GM12878 (cell line): ENCODE results near the gene PACS2. TPM values are rescaled to one million over a fixed set of nuclear protein-coding genes. Genes with fewer than 3 reads are reported as not detected.

Experiments used
- ATAC-seq: fragments of 200-7000 bp; cut with Tn5 transposase; 3 replicates; pipeline ENCODE4 v1.9.1; 2020; ENCODE audit warnings: mild to moderate bottlenecking, moderate library complexity
- BruUV-seq: library from RNA; stranded (reverse); fragments of 400-500 nt; replicated peaks from 2 replicates; lab custom pipeline; 2021; lab: Mats Ljungman, UMichigan
- CTCF ChIA-PET: fragments of 300-600 bp; sonication (Branson Sonifier 250); formaldehyde crosslinking; extraction: SDS; loops from one replicate; lab custom pipeline; 2021; ENCODE audit warnings: inconsistent platforms; lab: Yijun Ruan, JAX
- POLR2A ChIA-PET: fragments of 350-600 bp; formaldehyde crosslinking; extraction: SDS; loops from one replicate; lab custom pipeline; 2021; ENCODE audit warnings: inconsistent platforms; lab: Charles Lee
- RAD21 ChIA-PET: fragments of 300-600 bp; sonication (Branson Sonifier 250); formaldehyde crosslinking; loops from one replicate; lab custom pipeline; 2023; ENCODE audit warnings: antibody characterized with exemption; ENCODE audit not compliant: unreplicated experiment; lab: Charles Lee
- SMC1A ChIA-PET: fragments of 300-600 bp; sonication (Branson Sonifier 250); formaldehyde crosslinking; loops from one replicate; lab custom pipeline; 2023; ENCODE audit not compliant: unreplicated experiment, uncharacterized antibody; lab: Charles Lee
- DNase-seq: peaks from one replicate; pipeline ENCODE4 v3.0.0-alpha.2; 2011; ENCODE audit warnings: low read depth, low spot score
- FAIRE-seq: peaks from 3 replicates; lab custom pipeline; 2011; peaks lifted over from hg19 to GRCh38; lab: Jason Lieb, UNC
- H2AFZ ChIP-seq: 2 replicates; pipeline ENCODE4 v1.6.0; 2011; ENCODE audit warnings: low read depth, low read length, control low read depth; ENCODE audit not compliant: control insufficient read depth
- H3K27ac ChIP-seq: 2 replicates; pipeline ENCODE4 v1.5.1; 2011; ENCODE audit warnings: control low read depth; ENCODE audit not compliant: control insufficient read depth, insufficient read depth
- H3K27me3 ChIP-seq, 2 experiments: replicated peaks in 1 of 2; 2 replicates each; pipeline versions ENCODE4 v1.6.0 to v1.6.1; 2011; ENCODE audit warnings: low read length in 1 of 2; ENCODE audit not compliant: control insufficient read depth in 2 of 2, insufficient read depth in 2 of 2
- H3K36me3 ChIP-seq, 2 experiments: 2 replicates each; pipeline ENCODE4 v1.5.1; 2011; ENCODE audit warnings: low read length in 1 of 2; ENCODE audit not compliant: control insufficient read depth in 2 of 2, insufficient read depth in 2 of 2
- H3K4me1 ChIP-seq: 2 replicates; pipeline ENCODE4 v1.6.1; 2011; ENCODE audit warnings: mild to moderate bottlenecking, low read length, moderate library complexity, mixed read lengths; ENCODE audit not compliant: control insufficient read depth, insufficient read depth
- H3K4me2 ChIP-seq: 2 replicates; pipeline ENCODE4 v1.6.0; 2011; ENCODE audit warnings: control low read depth; ENCODE audit not compliant: control insufficient read depth, insufficient read depth
- H3K4me3 ChIP-seq: fragments of 200-600 bp; sonication (generic); 2 replicates; pipeline ENCODE4 v1.5.1; 2016
- H3K79me2 ChIP-seq: 2 replicates; pipeline ENCODE4 v1.6.0; 2011; ENCODE audit warnings: low read length; ENCODE audit not compliant: control insufficient read depth, insufficient read depth
- H3K9ac ChIP-seq: 2 replicates; pipeline ENCODE4 v1.8.0; 2011; ENCODE audit warnings: low read length, control low read depth, mixed read lengths; ENCODE audit not compliant: control insufficient read depth, insufficient read depth
- H3K9me3 ChIP-seq: replicated peaks from 3 replicates; pipeline ENCODE4 v1.5.1; 2011; ENCODE audit warnings: mild to moderate bottlenecking, low read length; ENCODE audit not compliant: control insufficient read depth, insufficient read depth
- H4K20me1 ChIP-seq: 2 replicates; pipeline ENCODE4 v1.6.0; 2011; ENCODE audit not compliant: control insufficient read depth, insufficient read depth
- ASH2L ChIP-seq: fragments of 300-600, 200-600 bp; sonication (generic); IDR thresholded peaks from 2 replicates; pipeline ENCODE4 v1.6.1; 2017; ENCODE audit warnings: low read depth, mild to moderate bottlenecking, borderline replicate concordance
- BHLHE40 ChIP-seq, 2 experiments: fragments of 450-650 bp in 1 of 2; IDR thresholded peaks; 2 replicates each; pipeline ENCODE4 v1.6.1; 2011 to 2017; ENCODE audit warnings: low read depth in 2 of 2, borderline replicate concordance in 1 of 2, improper control_type of control experiment in 1 of 2, low read length in 1 of 2, mild to moderate bottlenecking in 1 of 2
- BMI1 ChIP-seq: fragments of 450-650 bp; IDR thresholded peaks from 2 replicates; pipeline ENCODE4 v1.6.1; 2016; ENCODE audit warnings: mild to moderate bottlenecking, moderate library complexity, borderline replicate concordance
- EED ChIP-seq: sonication (generic); IDR thresholded peaks from 2 replicates; pipeline ENCODE4 v1.6.1; 2016; ENCODE audit warnings: antibody characterized with exemption, low read depth
- ETV6 ChIP-seq, 2 experiments: fragments of 450-650 bp in 1 of 2; IDR thresholded peaks in 1 of 2; conservative IDR thresholded peaks in 1 of 2; 2 replicates each; pipeline ENCODE4 v1.6.1; 2014; ENCODE audit warnings: antibody characterized with exemption in 1 of 2, borderline replicate concordance in 1 of 2, low read depth in 1 of 2, mild to moderate bottlenecking in 1 of 2, moderate library complexity in 1 of 2
- MEF2B ChIP-seq: fragments of 450-650 bp; IDR thresholded peaks from 2 replicates; pipeline ENCODE4 v1.6.1; 2018; ENCODE audit warnings: mild to moderate bottlenecking, moderate library complexity; ENCODE audit not compliant: partially characterized antibody, poor library complexity, severe bottlenecking
- POLR2A ChIP-seq: IDR thresholded peaks from 2 replicates; pipeline ENCODE4 v1.6.1; 2011; ENCODE audit warnings: low read depth, mild to moderate bottlenecking, low read length
- RB1 ChIP-seq: fragments of 450-650 bp; formaldehyde crosslinking; IDR thresholded peaks from 2 replicates; pipeline ENCODE4 v1.6.1; 2017; ENCODE audit warnings: mild to moderate bottlenecking, borderline replicate concordance
- RFX5 ChIP-seq: IDR thresholded peaks from 2 replicates; pipeline ENCODE4 v1.6.1; 2011; ENCODE audit warnings: low read depth, low read length, improper control_type of control experiment
- SIN3A ChIP-seq: IDR thresholded peaks from 2 replicates; pipeline ENCODE4 v1.6.1; 2012; ENCODE audit warnings: low read depth, low read length, improper control_type of control experiment
- SREBF2 ChIP-seq: IDR thresholded peaks from 2 replicates; pipeline ENCODE4 v1.6.1; 2012; ENCODE audit warnings: mild to moderate bottlenecking, low read length
- STAT3 ChIP-seq: IDR thresholded peaks from 2 replicates; pipeline ENCODE4 v1.6.1; 2011; ENCODE audit warnings: low read depth, low read length, improper control_type of control experiment
- TCF12 ChIP-seq: IDR thresholded peaks from 2 replicates; pipeline ENCODE4 v1.6.1; 2011; ENCODE audit warnings: low read depth, mild to moderate bottlenecking, low read length
- ZBTB11 ChIP-seq: fragments of 450-650 bp; formaldehyde crosslinking; IDR thresholded peaks from 2 replicates; pipeline ENCODE4 v1.5.0; 2022; ENCODE audit warnings: mild to moderate bottlenecking, missing genetic modification characterization
- ZNF274 ChIP-seq: IDR thresholded peaks from one replicate; pipeline ENCODE4 v1.8.0; 2011; ENCODE audit not compliant: insufficient read length, insufficient read depth
- WGBS: methylation state at CpG from one replicate; pipeline ENCODE4 v1.1.6; 2016; ENCODE audit warnings: low lambda C conversion rate; ENCODE audit not compliant: insufficient replicate concordance, insufficient coverage; ENCODE audit errors: missing lambda C conversion rate; 5-methylcytosine and 5-hydroxymethylcytosine counted together
- in situ Hi-C: fragments of 300-500 bp; cut with MboI; formaldehyde crosslinking; loops from 9 replicates; pipeline ENCODE4 v1.14.3; 2018; ENCODE audit warnings: mixed read lengths
- intact Hi-C: fragments of 100-400 bp; cut with micrococcal nuclease; formaldehyde crosslinking; loops from one replicate; pipeline ENCODE4 v1.14.2; 2022; ENCODE audit not compliant: unreplicated experiment
- polyA plus RNA-seq, 11 experiments: library from polyadenylated mRNA; depleted of rRNA in 4 of 11; unstranded in 6 of 11; stranded (reverse) in 5 of 11; fragments of >200 nt; fragmentation: Nextera tagmentation in 4 of 11; fragmentation: Illumina TruSeq in 1 of 11; extraction: Ambion mirVana in 4 of 11; extraction: Trizol in 1 of 11; gene quantifications; 1 replicate in 1 of 11; 2 replicates in 10 of 11; pipeline versions ENCODE4 v1.2.1 to v1.2.3, GENCODE V29; 2011 to 2016; ENCODE audit warnings: inconsistent platforms in 2 of 11, missing spikeins in 2 of 11, low read depth in 1 of 11
- total RNA-seq, 4 experiments: library from RNA; depleted of rRNA in 3 of 4; stranded (reverse); fragments of >200 nt in 3 of 4; fragmentation: Illumina TruSeq in 1 of 4; extraction: Trizol in 1 of 4; gene quantifications; 2 replicates each; pipeline versions ENCODE4 v1.2.1 to v1.2.3, GENCODE V29; 2013 to 2021

PACS2 gene
- total and polyA plus RNA-seq, 10 of the 15 experiments (the other 5 are each of a cell fraction or from before 2014, with no cell fraction given) = 0.21 to 37.3 (median 9.4) TPM

- no peak for TF ChIP-seq ZBTB11 (CRISPR knock-in tag)
- TF ChIP-seq EED = peak; percentile 56
- TF ChIP-seq STAT3 = 0 out of 2 replicates have a peak, but pooled peaks have one; percentile 44
- TF ChIP-seq POLR2A = peak; percentile 45
Observed at GRCh38 chr14:105292826-105293711, 21.5 kb upstream of the PACS2 start (continued).

GRCh38 chr14:105294142-105294597 is 20.4 kb upstream of the PACS2 start:
- Histone ChIP-seq H3K9me3 (no peaks in the 10 kb centered on the region; the same call in 2 of the 3 replicates), H3K79me2 (peaks cover 65% of the 10 kb centered on the region), H3K36me3 (no peaks in the 10 kb centered on the region), H3K4me3 (peak overlapping the region; percentile 52), H2AFZ (peak overlapping the region; percentile 17; the same call in 1 of the 2 replicates), H4K20me1 (peaks cover 4% of the 10 kb centered on the region; the same call in 1 of the 2 replicates), H3K27ac (peak overlapping the region; percentile 66), H3K4me2 (peak overlapping the region; percentile 82), H3K27me3 (no peaks in the 10 kb centered on the region), H3K9ac (peak overlapping the region; percentile 65; the same call in 1 of the 2 replicates), H3K4me1 (peaks cover 53% of the 10 kb centered on the region)
- ChIA-PET POLR2A (interaction anchor here (1.3 kb wide), 1 partner anchor 20 kb away, joined by 3 read pairs; the partner anchor contains the start of gene PACS2), RAD21 (interaction anchor here (0.7 kb wide), 1 partner anchor 20 kb away, joined by 4 read pairs; the partner anchor contains the start of gene PACS2), SMC1A (no interaction called here), CTCF (interaction anchor here (1.0 to 1.8 kb wide), 2 partner anchors 12 to 15 kb away, joined by 3 to 9 read pairs; no protein-coding TSS in a partner anchor)
- DNase-seq (no peak), FAIRE-seq (peak; percentile 69), ATAC-seq (peak; percentile 94)
- no TSS peak for BruUV-seq
- in situ Hi-C loops (no loop called here), intact Hi-C loops (no loop called here)
- 29% methylated on average over 15 of the region's 15 CpGs for WGBS
- TF ChIP-seq RB1 (no peak), RFX5 (no peak), MEF2B (peak; percentile 82), ZNF274 (no peak), BMI1 (peak; percentile 84), ASH2L (no peak), BHLHE40 (IDR thresholded peaks at IDR 0.05; ENCODE audit: borderline replicate concordance in 1 of 2, low read depth in 2 of 2, low read length in 1 of 2) (no peak), ETV6 (conservative IDR thresholded peaks at IDR 0.05 in 1 of 2, IDR thresholded peaks at IDR 0.05 in 1 of 2; ENCODE audit: borderline replicate concordance in 1 of 2, low read depth in 1 of 2) (no peak), SIN3A (peak; percentile 83; the same call in 1 of the 2 replicates), TCF12 (0 out of 2 replicates have a peak, but pooled peaks have one; percentile 8), SREBF2 (no peak)
